K562 (cell line): ENCODE results near the gene CLK3. TPM values are rescaled to one million over a fixed set of nuclear protein-coding genes. Genes with fewer than 3 reads are reported as not detected.

ENCODE experiments used
- ATAC-seq: fragments of 200-7000 bp; cut with Tn5 transposase; 3 replicates; pipeline ENCODE4 v1.9.1; 2020; ENCODE audit warnings: moderate library complexity
- BruUV-seq: library from RNA; stranded (reverse); fragments of 400-500 nt; replicated peaks from 2 replicates; lab custom pipeline; 2021; lab: Mats Ljungman, UMichigan
- CTCF ChIA-PET: fragments of 300-600 bp; formaldehyde crosslinking; extraction: SDS; loops from one replicate; lab custom pipeline; 2021; ENCODE audit warnings: low intra/inter-chr PET ratio; lab: Yijun Ruan, JAX
- POLR2A ChIA-PET: fragments of 300-600, 350-650 bp; sonication (Branson Sonifier 250); formaldehyde crosslinking; extraction: SDS; loops from one replicate; lab custom pipeline; 2021; ENCODE audit warnings: antibody characterized with exemption, inconsistent platforms; lab: Yijun Ruan, JAX
- DNase-seq, 4 experiments: peaks; one replicate each; pipeline versions ENCODE4 v3.0.0 to v3.0.0-alpha.2; 2011 to 2018; ENCODE audit warnings: low spot score in 3 of 4, mixed read lengths in 3 of 4; ENCODE audit errors: extremely low read depth in 1 of 4
- FAIRE-seq: peaks from 2 replicates; lab custom pipeline; 2011; peaks lifted over from hg19 to GRCh38; lab: Jason Lieb, UNC
- H2AFZ ChIP-seq: 2 replicates; pipeline ENCODE4 v1.6.0; 2011; ENCODE audit warnings: low read depth, low read length, control low read depth, inconsistent platforms
- H3K27ac ChIP-seq: fragments of 200-600 bp; 3 replicates; pipeline ENCODE4 v1.8.0; 2011; ENCODE audit warnings: low read depth, mild to moderate bottlenecking, control low read depth, inconsistent platforms, low read length, moderate library complexity, mixed read lengths; ENCODE audit errors: extremely low read depth
- H3K27me3 ChIP-seq, 2 experiments: fragments of 300-600 bp in 1 of 2; 2 replicates in 1 of 2; 3 replicates in 1 of 2; pipeline versions ENCODE4 v1.6.0 to v1.8.0; 2011; ENCODE audit warnings: inconsistent platforms in 2 of 2, low read length in 2 of 2, mild to moderate bottlenecking in 1 of 2, mixed read lengths in 1 of 2, moderate library complexity in 1 of 2; ENCODE audit not compliant: control insufficient read depth in 2 of 2, insufficient read depth in 2 of 2
- H3K36me3 ChIP-seq: fragments of 300-600 bp; 3 replicates; pipeline ENCODE4 v1.8.0; 2011; ENCODE audit warnings: mild to moderate bottlenecking, low read length, inconsistent platforms; ENCODE audit not compliant: control insufficient read depth, insufficient read depth
- H3K4me1 ChIP-seq, 2 experiments: fragments of 200-600 bp in 1 of 2; replicated peaks in 1 of 2; 2 replicates in 1 of 2; 3 replicates in 1 of 2; pipeline versions ENCODE4 v1.5.1 to v1.8.0; 2011; ENCODE audit warnings: inconsistent platforms in 2 of 2, low read length in 2 of 2, mild to moderate bottlenecking in 1 of 2, mixed read lengths in 1 of 2, moderate library complexity in 1 of 2; ENCODE audit not compliant: control insufficient read depth in 2 of 2, insufficient read depth in 2 of 2
- H3K4me2 ChIP-seq: 2 replicates; pipeline ENCODE4 v1.6.1; 2011; ENCODE audit warnings: low read length, control low read depth, inconsistent platforms, mixed read lengths; ENCODE audit not compliant: insufficient read depth
- H3K4me3 ChIP-seq: fragments of 200-600 bp; sonication (generic), shearing (Covaris generic); 2 replicates; pipeline ENCODE4 v1.5.1; 2016; ENCODE audit warnings: control low read depth, inconsistent platforms
- H3K79me2 ChIP-seq: fragments of 200-600 bp; 3 replicates; pipeline ENCODE4 v1.8.0; 2011; ENCODE audit warnings: low read length, inconsistent platforms; ENCODE audit not compliant: control insufficient read depth, insufficient read depth
- H3K9ac ChIP-seq, 2 experiments: 2 replicates each; pipeline versions ENCODE4 v1.6.0 to v1.6.1; 2011; ENCODE audit warnings: low read depth in 2 of 2, low read length in 2 of 2, control low read depth in 1 of 2, inconsistent platforms in 1 of 2, mild to moderate bottlenecking in 1 of 2, mixed read lengths in 1 of 2; ENCODE audit not compliant: insufficient read depth in 1 of 2
- H3K9me1 ChIP-seq: one replicate; pipeline ENCODE4 v1.6.0; 2011; ENCODE audit warnings: inconsistent platforms, mild to moderate bottlenecking, low read length, moderate library complexity; ENCODE audit not compliant: control insufficient read depth, insufficient read depth
- H3K9me3 ChIP-seq: replicated peaks from 2 replicates; pipeline ENCODE4 v1.5.1; 2011; ENCODE audit warnings: low read depth, low read length, inconsistent platforms; ENCODE audit not compliant: control insufficient read depth, insufficient read depth
- H4K20me1 ChIP-seq: replicated peaks from 2 replicates; pipeline ENCODE4 v1.6.1; 2011; ENCODE audit warnings: low read length, inconsistent platforms, mixed read lengths; ENCODE audit not compliant: control insufficient read depth, insufficient read depth
- ARID4B ChIP-seq: sonication (generic); formaldehyde crosslinking; IDR thresholded peaks from 2 replicates; pipeline ENCODE4 v1.8.0; 2022; ENCODE audit warnings: mild to moderate bottlenecking, missing genetic modification reagents
- EP300 ChIP-seq: IDR thresholded peaks from 2 replicates; pipeline ENCODE4 v1.6.1; 2012; ENCODE audit warnings: low read length, improper control_type of control experiment
- GMEB1 ChIP-seq: fragments of 250-450 bp; sonication (Bioruptor Pico); IDR thresholded peaks from 2 replicates; pipeline ENCODE4 v1.4.0; 2020; ENCODE audit warnings: mild to moderate bottlenecking
- MECOM ChIP-seq: fragments of 250-450 bp; sonication (Bioruptor Pico); IDR thresholded peaks from 2 replicates; pipeline ENCODE4 v1.8.0; 2022; ENCODE audit warnings: inconsistent platforms
- NCOA1 ChIP-seq: fragments of 450-650 bp; IDR thresholded peaks from 2 replicates; pipeline ENCODE4 v1.6.1; 2016; ENCODE audit warnings: low read depth
- NR1H2 ChIP-seq: sonication (generic); formaldehyde crosslinking; IDR thresholded peaks from 2 replicates; pipeline ENCODE4 v1.4.0; 2020; ENCODE audit warnings: mild to moderate bottlenecking, missing genetic modification reagents
- TCF3 ChIP-seq: sonication (generic); formaldehyde crosslinking; IDR thresholded peaks from 2 replicates; pipeline ENCODE4 v1.4.0; 2020; ENCODE audit warnings: mild to moderate bottlenecking, missing genetic modification reagents
- TFAP4 ChIP-seq: sonication (generic); formaldehyde crosslinking; IDR thresholded peaks from 2 replicates; pipeline ENCODE4 v1.8.0; 2022; ENCODE audit warnings: missing genetic modification reagents, mild to moderate bottlenecking, moderate library complexity, borderline replicate concordance
- THRA ChIP-seq: fragments of 450-650 bp; IDR thresholded peaks from 2 replicates; pipeline ENCODE4 v1.6.1; 2017; ENCODE audit warnings: mild to moderate bottlenecking, moderate library complexity
- ZBTB8A ChIP-seq: fragments of 450-650 bp; IDR thresholded peaks from 2 replicates; pipeline ENCODE4 v1.6.1; 2018; ENCODE audit warnings: mild to moderate bottlenecking, moderate library complexity; ENCODE audit not compliant: partially characterized antibody
- WGBS: fragments of 100-300 bp; shearing (Covaris generic); methylation state at CpG from one replicate; pipeline ENCODE4 v1.1.6; 2016; ENCODE audit warnings: low coverage, mixed read lengths; ENCODE audit not compliant: insufficient coverage; ENCODE audit errors: missing lambda C conversion rate; 5-methylcytosine and 5-hydroxymethylcytosine counted together
- in situ Hi-C: fragments of 300-500 bp; cut with MboI; formaldehyde crosslinking; loops from 4 replicates; pipeline ENCODE4 v1.15.0; 2018; ENCODE audit warnings: inconsistent platforms, mixed read lengths
- intact Hi-C: fragments of 100-400 bp; cut with micrococcal nuclease; formaldehyde crosslinking; loops from 2 replicates; pipeline ENCODE4 v1.14.2; 2022
- polyA plus RNA-seq, 8 experiments: library from polyadenylated mRNA; depleted of rRNA in 4 of 8; stranded (reverse) in 5 of 8; unstranded in 3 of 8; fragments of >200 nt; fragmentation: Nextera tagmentation in 2 of 8; fragmentation: Illumina TruSeq in 1 of 8; extraction: Ambion mirVana in 2 of 8; extraction: Trizol in 1 of 8; gene quantifications; 2 replicates each; pipeline versions ENCODE4 v1.2.1 to v1.2.3, GENCODE V29; 2011 to 2014; ENCODE audit warnings: inconsistent platforms in 1 of 8, missing spikeins in 1 of 8
- total RNA-seq, 7 experiments: library from RNA; depleted of rRNA in 6 of 7; stranded (reverse); fragments of >200 nt in 6 of 7; fragmentation: Illumina TruSeq in 2 of 7; extraction: Trizol in 2 of 7; gene quantifications; 2 replicates each; pipeline versions ENCODE4 v1.2.1 to v1.2.3, GENCODE V29; 2011 to 2021; ENCODE audit warnings: low replicate concordance in 1 of 7

CLK3 gene
- total and polyA plus RNA-seq, 9 of the 15 experiments (the other 6 are each of a cell fraction or from before 2014, with no cell fraction given) = 1.2 to 95.2 (median 51.7) TPM

- CTCF ChIA-PET = interaction anchor here (0.6 kb wide), 1 partner anchor 9 kb away, joined by 4 read pairs; no protein-coding TSS in a partner anchor
- POLR2A ChIA-PET = interaction anchor here (0.9 to 1.0 kb wide), 2 partner anchors 12 to 24 kb away, joined by 3 to 5 read pairs; no protein-coding TSS in a partner anchor
- H3K4me2 ChIP-seq = no peak overlapping the region
- intact Hi-C loops (no loop called here), in situ Hi-C loops (loop anchor here (5.0 kb wide), 2 partner anchors 170 to 235 kb away; no protein-coding TSS in a partner anchor)
- BruUV-seq = no TSS peak
- peaks cover 15% of the 10 kb centered on the region for H3K9me1 ChIP-seq
- H3K9ac ChIP-seq = no peak overlapping the region
- H3K9me3 ChIP-seq = no peaks in the 10 kb centered on the region
- no peak for DNase-seq
- FAIRE-seq = no peak
- no peak overlapping the region for H3K4me3 ChIP-seq
- WGBS = 95% methylated on average over 3 of the region's 3 CpGs
- TF ChIP-seq NR1H2 (CRISPR knock-in tag) = no peak
- no peak for TF ChIP-seq ZBTB8A
- no peak for TF ChIP-seq EP300
- TF ChIP-seq NCOA1 = no peak
- TF ChIP-seq ARID4B = no peak
- no peak for TF ChIP-seq THRA
- no peak for TF ChIP-seq GMEB1 (CRISPR knock-in tag)
- no peak for TF ChIP-seq TFAP4 (CRISPR knock-in tag)
- no peak for TF ChIP-seq TCF3 (CRISPR knock-in tag)
- no peak for TF ChIP-seq MECOM
- H3K4me1 ChIP-seq = peaks cover 3 to 18% of the 10 kb centered on the region in 2 experiments; a peak in 3 of 5 replicates
- ATAC-seq = no peak
- peaks cover 39% of the 10 kb centered on the region for H3K79me2 ChIP-seq
- peaks cover 44% of the 10 kb centered on the region for H4K20me1 ChIP-seq
- H2AFZ ChIP-seq = no peak overlapping the region
- H3K27ac ChIP-seq = no peak overlapping the region
- H3K36me3 ChIP-seq = peaks cover 100% of the 10 kb centered on the region
- no peaks in the 10 kb centered on the region for H3K27me3 ChIP-seq
These were observed 7.1 kb downstream of the CLK3 start for GRCh38 chr15:74622758-74623157.
